Type B pancreatic cell (in vitro differentiated cells): Measurements from ENCODE around the gene PPIF. TPM values are rescaled to one million over a fixed set of nuclear protein-coding genes. Genes with fewer than 3 reads are reported as not detected.

Source experiments
- DNase-seq: peaks from one replicate; pipeline ENCODE4 v3.0.0; 2021; ENCODE audit warnings: mixed read lengths; ENCODE audit not compliant: unreplicated experiment; ENCODE audit errors: extremely low spot score
- H3K27ac Mint-ChIP-seq: 2 replicates; pipeline ENCODE4 v1.8.0; 2021; ENCODE audit warnings: mild to moderate bottlenecking, mixed read lengths
- H3K27me3 Mint-ChIP-seq: 2 replicates; pipeline ENCODE4 v1.8.0; 2021; ENCODE audit warnings: mixed read lengths
- H3K36me3 Mint-ChIP-seq: 2 replicates; pipeline ENCODE4 v1.8.0; 2021; ENCODE audit warnings: mixed read lengths
- H3K4me1 Mint-ChIP-seq: one replicate; pipeline ENCODE4 v1.8.0; 2021; ENCODE audit warnings: mixed read lengths; ENCODE audit not compliant: unreplicated experiment
- H3K4me3 Mint-ChIP-seq: 2 replicates; pipeline ENCODE4 v1.8.0; 2021; ENCODE audit warnings: mild to moderate bottlenecking, mixed read lengths
- H3K9me3 Mint-ChIP-seq: 2 replicates; pipeline ENCODE4 v1.8.0; 2021; ENCODE audit warnings: mixed read lengths
- CTCF ChIP-seq: fragments of 200-600 bp; sonication (generic); conservative IDR thresholded peaks from 2 replicates; pipeline ENCODE4 v1.5.0; 2021; ENCODE audit warnings: antibody characterized with exemption, mild to moderate bottlenecking
- total RNA-seq: library from RNA; stranded (reverse); gene quantifications from 2 replicates; pipeline ENCODE4 v1.2.1, GENCODE V29; 2021; ENCODE audit warnings: low replicate concordance

The PPIF gene
- total RNA-seq, 1 donor from 2014 or later = 67.5 TPM

GRCh38 chr10:79308016-79308415 is 39.3 kb upstream of the PPIF start:
- Mint-ChIP-seq H3K27ac (no peak overlapping the region), H3K36me3 (peaks cover 10% of the 10 kb centered on the region), H3K4me1 (no peaks in the 10 kb centered on the region), H3K27me3 (no peaks in the 10 kb centered on the region), H3K9me3 (no peaks in the 10 kb centered on the region), H3K4me3 (no peak overlapping the region)
- DNase-seq = no peak
- no peak for TF ChIP-seq CTCF

- no peak for DNase-seq
- Mint-ChIP-seq H3K9me3 (no peaks in the 10 kb centered on the region), H3K27me3 (no peaks in the 10 kb centered on the region), H3K27ac (no peak overlapping the region), H3K4me3 (no peak overlapping the region), H3K4me1 (no peaks in the 10 kb centered on the region), H3K36me3 (peaks cover 10% of the 10 kb centered on the region)
- TF ChIP-seq CTCF = no peak
These were observed 38.2 kb upstream of the PPIF start for GRCh38 chr10:79308969-79309665.

DNA sequence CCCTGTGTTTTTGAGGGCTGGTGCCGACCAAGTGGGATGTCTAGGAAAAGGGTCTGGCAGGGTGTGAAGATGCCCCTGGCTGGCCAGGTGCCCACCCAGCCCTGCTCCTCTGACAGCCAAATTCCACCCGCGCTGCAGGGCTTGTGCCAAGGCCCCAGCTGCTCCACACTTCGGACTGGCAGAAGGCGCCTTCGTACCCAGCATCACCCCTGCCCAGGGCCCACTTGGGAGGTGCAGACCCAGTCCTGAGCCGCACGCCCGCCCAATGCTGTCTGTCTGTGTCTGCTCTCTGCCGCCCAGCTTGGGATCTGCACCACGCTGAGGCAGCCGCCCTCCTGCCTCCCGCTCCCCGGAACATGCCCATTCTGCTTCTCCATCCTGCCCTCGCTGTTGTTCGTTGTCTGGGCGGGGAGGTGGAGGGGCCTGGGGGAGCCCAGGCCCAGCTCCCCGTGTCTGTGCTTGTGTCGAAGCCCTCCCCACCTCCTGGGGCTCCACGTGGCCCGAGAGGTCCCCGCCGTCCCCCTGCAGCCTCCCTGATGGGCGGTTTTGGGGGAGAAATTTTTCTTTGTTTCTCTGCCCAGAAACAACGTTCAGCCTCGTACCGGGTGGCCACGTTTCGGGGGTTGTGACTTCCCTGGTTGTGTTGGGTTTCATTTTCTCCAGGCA is 36.9 kb upstream of the PPIF start:
- Mint-ChIP-seq H3K27ac (no peak overlapping the region), H3K27me3 (no peaks in the 10 kb centered on the region), H3K36me3 (peaks cover 10% of the 10 kb centered on the region), H3K4me1 (no peaks in the 10 kb centered on the region), H3K4me3 (no peak overlapping the region), H3K9me3 (no peaks in the 10 kb centered on the region)
- no peak for DNase-seq
- no peak for TF ChIP-seq CTCF

DNA sequence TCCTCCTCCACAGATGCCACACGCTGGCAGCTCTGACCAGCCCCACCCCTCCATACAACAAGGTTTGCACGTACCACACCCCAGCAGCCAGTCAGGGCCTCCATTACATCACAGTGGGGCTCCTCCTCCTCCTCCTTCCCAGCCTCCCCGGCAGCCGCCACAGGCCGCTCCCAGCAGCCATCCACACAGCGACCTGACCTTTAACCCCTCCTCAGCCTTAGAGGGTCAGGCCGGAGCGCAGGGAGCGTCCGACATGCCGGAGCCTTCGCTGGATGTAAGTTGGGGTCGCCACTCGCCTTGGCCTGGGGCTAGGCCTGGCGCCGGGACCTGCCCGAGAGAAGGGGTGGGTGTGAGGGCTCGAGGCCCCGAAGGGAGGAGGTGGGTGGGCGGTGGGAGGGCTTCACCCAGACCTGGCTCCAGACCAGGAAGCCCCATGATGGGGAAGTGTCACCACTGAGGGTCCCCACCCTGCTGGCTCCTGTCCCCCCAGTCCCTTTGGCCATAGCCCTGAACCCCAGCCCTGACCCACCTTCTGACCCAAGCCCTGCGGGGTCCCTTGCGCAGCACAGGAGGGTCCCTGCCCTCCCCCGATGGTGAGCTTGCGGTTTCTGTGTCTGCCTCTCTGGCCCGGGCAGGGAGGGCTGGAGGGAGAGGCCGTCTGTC is 36.2 kb upstream of the PPIF start:
- H3K36me3 Mint-ChIP-seq = peaks cover 10% of the 10 kb centered on the region
- H3K4me1 Mint-ChIP-seq = peaks cover 6% of the 10 kb centered on the region
- no peak overlapping the region for H3K4me3 Mint-ChIP-seq
- no peak for DNase-seq
- H3K27me3 Mint-ChIP-seq = no peaks in the 10 kb centered on the region
- TF ChIP-seq CTCF = no peak
- H3K9me3 Mint-ChIP-seq = no peaks in the 10 kb centered on the region
- no peak overlapping the region for H3K27ac Mint-ChIP-seq

DNA sequence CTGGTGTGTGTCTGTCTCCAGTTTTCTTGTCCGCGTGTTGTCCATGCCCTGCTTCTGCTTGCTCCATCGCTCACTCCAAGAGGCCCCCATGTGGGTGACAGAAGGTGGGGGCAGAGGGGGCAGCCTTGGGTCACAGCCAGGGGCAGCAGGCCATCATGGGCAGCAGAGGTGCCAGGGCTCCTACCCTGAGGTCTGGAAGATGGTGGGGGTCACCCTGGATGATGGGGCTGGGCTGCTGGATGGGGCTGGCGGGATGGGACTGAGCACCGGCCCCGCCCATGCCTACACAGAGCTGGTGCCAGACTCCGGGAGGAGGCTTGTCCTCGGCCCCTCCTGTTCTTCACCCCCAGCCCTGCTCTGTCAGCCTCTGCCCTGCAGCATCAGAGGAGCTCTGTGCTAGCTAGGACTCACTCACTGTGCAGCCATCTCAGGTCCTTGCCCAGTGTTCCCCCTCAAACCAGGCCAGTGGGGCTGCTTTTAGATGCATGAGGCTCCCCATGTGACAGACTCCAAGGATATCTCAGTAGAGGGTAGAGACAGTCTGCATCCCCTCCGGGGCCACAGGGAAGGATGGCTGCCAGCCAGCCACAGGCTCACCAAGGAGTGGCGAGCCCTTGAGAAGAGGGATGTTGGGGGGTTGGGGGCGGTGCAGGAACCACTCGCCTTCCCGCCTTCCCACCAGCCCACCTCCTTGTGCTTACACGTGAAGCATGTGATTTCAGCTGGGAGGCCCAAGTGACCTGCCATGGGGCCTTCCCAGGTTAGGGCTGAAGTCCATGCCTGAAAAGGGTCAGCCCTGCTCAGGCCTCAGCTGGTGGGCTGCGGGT is 35.5 kb upstream of the PPIF start:
- no peak overlapping the region for H3K27ac Mint-ChIP-seq

More for the DNA sequence above, 35.5 kb upstream of the PPIF start:
- Mint-ChIP-seq H3K4me1 (peaks cover 7% of the 10 kb centered on the region), H3K27me3 (no peaks in the 10 kb centered on the region), H3K9me3 (no peaks in the 10 kb centered on the region), H3K4me3 (no peak overlapping the region), H3K36me3 (peaks cover 10% of the 10 kb centered on the region)
- no peak for DNase-seq
- TF ChIP-seq CTCF = no peak
